Nephron (organoid): Measurements from ENCODE around the gene NDUFAF8.

ENCODE experiments used
- H3K27ac Mint-ChIP-seq, 3 experiments: 2 replicates each; pipeline ENCODE4 v1.8.0; 2020; ENCODE audit warnings: mixed read lengths in 3 of 3, mild to moderate bottlenecking in 2 of 3, moderate library complexity in 1 of 3
- H3K27me3 Mint-ChIP-seq: 2 replicates; pipeline ENCODE4 v1.8.0; 2021; ENCODE audit warnings: low read depth, mild to moderate bottlenecking, moderate library complexity, mixed read lengths
- H3K36me3 Mint-ChIP-seq: 2 replicates; pipeline ENCODE4 v1.8.0; 2020; ENCODE audit warnings: low read depth, mixed read lengths
- H3K4me1 Mint-ChIP-seq: 2 replicates; pipeline ENCODE4 v1.8.0; 2020; ENCODE audit warnings: mixed read lengths
- H3K4me3 Mint-ChIP-seq, 3 experiments: 2 replicates each; pipeline ENCODE4 v1.8.0; 2020; ENCODE audit warnings: mild to moderate bottlenecking in 3 of 3, mixed read lengths in 3 of 3, moderate library complexity in 2 of 3
- H3K9me3 Mint-ChIP-seq: 2 replicates; pipeline ENCODE4 v1.8.0; 2020; ENCODE audit warnings: mixed read lengths
- TF ChIP-seq, protein P1 (sequence below), 3 experiments: fragments of 200-600 bp; sonication (generic); IDR thresholded peaks; one replicate each; pipeline ENCODE4 v1.5.0; 2021; ENCODE audit warnings: antibody characterized with exemption in 3 of 3; ENCODE audit not compliant: unreplicated experiment in 3 of 3

NDUFAF8 gene

DNA sequence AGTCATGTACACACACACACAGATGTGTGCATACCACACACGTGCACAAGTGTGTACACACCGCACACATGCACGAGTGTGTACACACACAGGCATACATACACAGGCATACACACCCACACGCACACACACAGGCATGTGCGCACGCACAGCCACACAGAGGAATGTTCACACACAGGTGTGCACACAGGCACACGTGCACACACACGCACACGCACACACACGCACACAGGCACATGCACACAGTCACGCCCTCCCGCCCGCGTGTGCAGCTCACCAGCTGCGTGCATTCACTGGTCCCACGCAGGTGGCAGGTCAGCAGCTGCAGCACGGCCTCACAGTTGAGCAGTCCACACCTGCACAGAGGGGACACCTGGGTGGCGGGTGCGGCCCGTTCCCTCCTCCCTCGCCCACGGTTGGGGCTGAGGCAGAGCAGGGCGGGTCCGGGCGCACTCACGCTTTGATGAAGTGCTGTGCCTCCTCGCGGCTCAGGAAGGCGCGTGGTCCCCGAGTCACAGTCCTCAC is 7.9 kb upstream of the NDUFAF8 start:
- peaks cover 28% of the 10 kb centered on the region for H3K36me3 Mint-ChIP-seq
- H3K27me3 Mint-ChIP-seq: no peaks in the 10 kb centered on the region
- no peaks in the 10 kb centered on the region for H3K4me1 Mint-ChIP-seq
- H3K27ac Mint-ChIP-seq: no peak overlapping the region
- H3K9me3 Mint-ChIP-seq: no peaks in the 10 kb centered on the region
- H3K4me3 Mint-ChIP-seq: no peak overlapping the region
- TF ChIP-seq, protein P1, sequence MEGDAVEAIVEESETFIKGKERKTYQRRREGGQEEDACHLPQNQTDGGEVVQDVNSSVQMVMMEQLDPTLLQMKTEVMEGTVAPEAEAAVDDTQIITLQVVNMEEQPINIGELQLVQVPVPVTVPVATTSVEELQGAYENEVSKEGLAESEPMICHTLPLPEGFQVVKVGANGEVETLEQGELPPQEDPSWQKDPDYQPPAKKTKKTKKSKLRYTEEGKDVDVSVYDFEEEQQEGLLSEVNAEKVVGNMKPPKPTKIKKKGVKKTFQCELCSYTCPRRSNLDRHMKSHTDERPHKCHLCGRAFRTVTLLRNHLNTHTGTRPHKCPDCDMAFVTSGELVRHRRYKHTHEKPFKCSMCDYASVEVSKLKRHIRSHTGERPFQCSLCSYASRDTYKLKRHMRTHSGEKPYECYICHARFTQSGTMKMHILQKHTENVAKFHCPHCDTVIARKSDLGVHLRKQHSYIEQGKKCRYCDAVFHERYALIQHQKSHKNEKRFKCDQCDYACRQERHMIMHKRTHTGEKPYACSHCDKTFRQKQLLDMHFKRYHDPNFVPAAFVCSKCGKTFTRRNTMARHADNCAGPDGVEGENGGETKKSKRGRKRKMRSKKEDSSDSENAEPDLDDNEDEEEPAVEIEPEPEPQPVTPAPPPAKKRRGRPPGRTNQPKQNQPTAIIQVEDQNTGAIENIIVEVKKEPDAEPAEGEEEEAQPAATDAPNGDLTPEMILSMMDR (IDR thresholded peaks at IDR 0.05; ENCODE audit: unreplicated experiment in 3 of 3): no peak

DNA sequence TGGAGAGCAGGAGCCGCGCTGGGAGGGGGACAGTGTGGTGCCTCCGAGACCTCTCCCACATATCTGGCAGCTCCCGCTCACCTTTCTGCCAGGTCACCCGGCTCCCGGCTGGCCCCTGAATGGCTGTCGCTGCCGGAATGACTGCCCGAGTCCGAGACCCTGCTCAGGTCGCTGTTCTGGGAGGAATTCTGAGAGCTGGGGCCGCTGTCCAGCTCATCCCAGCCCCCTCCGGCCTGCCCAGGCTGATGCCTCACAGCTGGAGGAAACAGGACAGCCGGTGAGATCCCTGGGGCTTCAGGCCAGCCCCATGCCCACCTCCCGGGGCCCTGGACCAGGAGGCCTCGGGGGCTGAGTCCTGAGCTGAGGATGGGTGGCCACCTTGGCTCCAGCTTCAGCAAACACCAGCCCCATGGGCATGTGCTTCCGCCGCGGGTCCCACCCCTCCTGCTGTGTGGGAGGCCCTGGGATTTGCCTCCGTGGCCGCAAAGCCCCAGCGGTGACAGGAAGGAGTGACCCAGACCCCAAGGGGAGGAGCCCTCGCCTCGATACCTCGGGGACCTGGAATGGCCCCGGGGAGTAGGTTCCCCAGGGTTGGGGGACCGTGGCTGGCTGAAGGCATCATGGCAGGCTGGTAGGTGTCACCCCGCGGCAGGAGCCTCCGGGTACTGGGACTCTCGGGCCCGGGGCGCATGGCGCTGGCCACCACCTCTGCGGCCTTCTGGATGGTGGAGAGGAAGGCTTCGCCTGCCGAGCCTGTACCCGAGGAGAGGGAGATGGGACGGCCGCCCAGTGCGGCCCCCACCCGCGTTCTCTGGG is 7.1 kb upstream of the NDUFAF8 start:
- H3K36me3 Mint-ChIP-seq: peaks cover 28% of the 10 kb centered on the region
- H3K9me3 Mint-ChIP-seq: no peaks in the 10 kb centered on the region
- H3K27ac Mint-ChIP-seq: no peak overlapping the region
- no peaks in the 10 kb centered on the region for H3K4me1 Mint-ChIP-seq
- H3K27me3 Mint-ChIP-seq: no peaks in the 10 kb centered on the region
- TF ChIP-seq, protein P1 (IDR thresholded peaks at IDR 0.05; ENCODE audit: unreplicated experiment in 3 of 3): no peak
- H3K4me3 Mint-ChIP-seq: no peak overlapping the region

DNA sequence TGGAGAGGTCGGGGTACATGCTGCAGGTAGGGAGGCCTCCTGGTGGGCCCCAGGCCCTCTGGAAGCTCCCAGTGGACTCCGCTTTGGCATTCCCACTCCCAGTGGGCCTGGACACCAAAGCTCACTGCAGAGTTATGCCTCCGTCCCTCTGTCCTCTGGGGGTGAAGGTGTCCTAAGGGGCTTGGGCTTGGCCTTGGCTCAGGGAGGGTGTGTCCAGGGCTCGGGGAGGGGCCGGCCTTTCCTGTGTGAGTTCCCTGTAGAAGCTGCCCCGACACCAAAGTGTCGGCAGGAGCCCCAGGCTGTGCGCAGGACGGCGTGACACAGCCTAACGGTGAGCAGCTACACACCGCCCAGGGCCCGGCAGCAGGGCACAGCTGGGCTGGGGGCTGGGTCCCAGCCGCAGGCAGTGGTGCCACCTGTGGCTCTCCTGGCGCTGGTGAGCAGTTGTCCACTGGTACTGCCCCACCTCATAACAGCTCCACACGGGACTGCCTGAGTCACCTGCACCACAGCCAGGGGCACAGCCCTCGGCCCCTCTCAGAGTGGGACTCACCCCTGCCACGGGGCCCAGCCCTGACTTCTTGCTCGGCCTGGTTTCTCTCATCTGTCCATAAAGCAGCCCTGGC is 6.4 kb upstream of the NDUFAF8 start:
- Mint-ChIP-seq H3K4me3 (no peak overlapping the region), H3K9me3 (no peaks in the 10 kb centered on the region), H3K27ac (no peak overlapping the region), H3K4me1 (peaks cover 2% of the 10 kb centered on the region), H3K36me3 (peaks cover 26% of the 10 kb centered on the region), H3K27me3 (no peaks in the 10 kb centered on the region)
- TF ChIP-seq, protein P1 (IDR thresholded peaks at IDR 0.05; ENCODE audit: unreplicated experiment in 3 of 3): no peak

DNA sequence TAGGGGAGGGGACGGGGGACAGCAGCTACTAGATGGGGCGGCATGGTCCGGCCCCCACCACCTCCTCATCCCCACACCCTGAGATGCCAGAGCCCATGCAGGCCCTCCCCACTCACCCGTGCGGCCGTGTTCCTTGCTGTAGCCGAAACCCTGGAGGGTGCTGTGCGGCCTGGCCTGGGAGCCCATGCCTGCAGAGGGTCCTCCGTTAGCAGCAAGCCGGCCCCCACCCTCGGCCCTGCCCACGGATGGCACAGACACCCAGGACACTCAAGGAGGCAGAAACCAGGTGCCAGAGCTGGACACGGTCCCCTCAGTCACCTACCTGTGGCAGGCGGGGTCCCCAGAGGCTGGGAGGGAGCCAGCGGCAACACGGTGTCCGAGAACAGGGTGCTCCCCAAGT is 5.8 kb upstream of the NDUFAF8 start:
- H3K9me3 Mint-ChIP-seq: no peaks in the 10 kb centered on the region
- no peak overlapping the region for H3K27ac Mint-ChIP-seq
- no peak overlapping the region for H3K4me3 Mint-ChIP-seq

DNA sequence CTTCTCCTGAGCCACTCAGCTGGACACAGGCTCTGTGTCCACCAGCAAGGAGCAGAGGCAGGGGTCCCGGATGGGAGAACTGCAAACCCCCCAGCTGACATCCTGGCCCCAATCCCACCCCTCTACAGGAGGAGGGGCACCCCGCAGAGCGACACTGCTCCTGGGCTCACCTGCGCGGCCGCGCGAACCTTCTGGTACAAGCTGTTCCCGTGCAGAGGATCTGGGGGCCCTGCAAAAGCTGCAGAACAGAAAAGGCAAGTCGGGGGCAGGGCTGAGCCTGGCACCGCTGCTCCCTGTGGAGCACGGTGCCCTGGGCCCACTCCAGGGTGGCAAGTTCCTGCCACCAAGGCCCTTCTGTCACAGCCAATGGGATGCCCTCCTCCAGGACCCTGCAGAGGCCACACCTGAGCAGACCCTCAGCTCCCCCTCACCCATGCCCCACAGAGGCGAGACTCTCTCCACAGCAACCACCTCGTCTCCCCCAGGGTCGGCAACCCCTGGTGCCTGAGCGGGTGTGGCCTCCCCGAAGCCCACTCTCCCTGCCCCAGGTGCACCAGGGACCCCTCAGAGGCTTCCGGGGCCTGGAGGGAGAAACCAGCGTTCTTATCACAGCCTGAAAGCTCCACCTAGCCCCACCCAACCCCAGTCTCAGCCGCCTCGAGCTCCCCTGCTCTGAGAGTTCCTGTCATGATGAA is 5.2 kb upstream of the NDUFAF8 start:
- H3K9me3 Mint-ChIP-seq: no peaks in the 10 kb centered on the region
- H3K36me3 Mint-ChIP-seq: peaks cover 19% of the 10 kb centered on the region
- H3K27me3 Mint-ChIP-seq: no peaks in the 10 kb centered on the region
- H3K27ac Mint-ChIP-seq: no peak overlapping the region
- H3K4me1 Mint-ChIP-seq: peaks cover 7% of the 10 kb centered on the region
- TF ChIP-seq, protein P1 (IDR thresholded peaks at IDR 0.05; ENCODE audit: unreplicated experiment in 3 of 3): no peak
- H3K4me3 Mint-ChIP-seq: no peak overlapping the region

More for the DNA sequence above, 5.8 kb upstream of the NDUFAF8 start:
- Mint-ChIP-seq H3K27me3 (no peaks in the 10 kb centered on the region), H3K36me3 (peaks cover 21% of the 10 kb centered on the region), H3K4me1 (peaks cover 6% of the 10 kb centered on the region)
- TF ChIP-seq, protein P1 (IDR thresholded peaks at IDR 0.05; ENCODE audit: unreplicated experiment in 3 of 3): no peak
